GM18499 (cell line): ENCODE measurements around the gene HELLS.
"Not testable (repeated sequence)": the region's sequence is repeated elsewhere in the genome, so short reads cannot be mapped to it uniquely, and the experiment has no call there.

Source experiments
- ATAC-seq: cut with Tn5 transposase; IDR thresholded peaks from one replicate; pipeline ENCODE4 v1.9.1; 2021; ENCODE audit warnings: moderate number of reproducible peaks; ENCODE audit not compliant: insufficient read depth, unreplicated experiment

The HELLS gene

DNA sequence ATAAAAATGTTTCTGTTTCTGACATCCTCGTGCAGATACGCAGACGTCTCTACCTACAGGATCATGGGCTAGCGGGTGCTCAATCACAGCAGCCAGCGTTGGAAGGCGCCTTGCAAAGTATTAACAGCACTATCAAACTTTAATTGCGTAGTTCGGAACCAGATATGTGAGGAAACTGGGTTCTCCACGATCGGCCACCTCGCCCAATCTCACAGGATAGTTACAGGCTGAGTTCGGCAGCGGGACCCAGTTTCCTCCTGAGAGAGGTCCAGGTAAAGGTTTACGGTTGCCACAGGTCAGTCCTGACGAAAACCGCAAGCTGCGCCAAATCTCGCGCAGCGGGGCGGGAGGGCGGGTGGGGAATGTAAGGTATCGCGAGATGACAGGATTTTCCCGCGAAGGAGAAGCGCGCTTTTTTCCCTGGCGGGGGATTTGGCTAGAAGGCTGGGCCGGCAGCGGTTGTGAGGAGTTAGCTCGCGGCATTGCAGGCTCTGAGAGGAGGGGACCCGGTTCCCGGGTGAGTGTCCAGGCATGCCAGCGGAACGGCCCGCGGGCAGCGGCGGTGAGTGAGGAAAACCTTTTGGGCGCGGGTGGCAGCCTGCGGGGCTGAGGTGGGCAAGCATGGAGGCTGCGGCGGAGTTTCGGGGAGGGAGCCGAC is at the start of gene HELLS:
Gene HELLS, plus strand, starts transcription at position 398 of the 658 bp plus-strand sequence. Its CDS starts 134 bp downstream, at position 532.
- ATAC-seq: peak; percentile 50

- ATAC-seq: no peak
These were observed 49.6 kb upstream of the HELLS start for GRCh38 chr10:94496010-94496409.

- ATAC-seq: no peak
These were observed 48.9 kb upstream of the HELLS start for GRCh38 chr10:94496646-94497045.

DNA sequence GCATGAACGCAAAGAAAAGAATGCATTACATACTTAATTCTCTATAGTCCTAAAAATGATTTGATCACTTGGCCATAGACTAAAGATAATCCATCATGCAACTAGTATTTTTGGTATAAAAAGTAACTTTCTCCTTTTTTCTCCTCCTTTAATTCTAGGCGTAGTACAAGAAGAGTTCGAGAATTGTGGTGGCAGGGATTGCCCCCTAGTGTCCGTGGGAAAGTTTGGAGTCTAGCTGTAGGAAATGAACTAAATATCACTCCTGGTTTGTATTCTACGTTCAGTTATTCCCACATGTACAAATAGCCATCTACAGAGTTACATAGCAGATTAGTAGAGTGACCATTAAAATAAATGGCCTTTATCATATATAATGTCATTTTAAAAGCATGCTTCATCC is 45.5 kb upstream of the HELLS start:
- ATAC-seq: no peak

GRCh38 chr10:94521276-94522250 is 24.0 kb upstream of the HELLS start:
- no peak for ATAC-seq

DNA sequence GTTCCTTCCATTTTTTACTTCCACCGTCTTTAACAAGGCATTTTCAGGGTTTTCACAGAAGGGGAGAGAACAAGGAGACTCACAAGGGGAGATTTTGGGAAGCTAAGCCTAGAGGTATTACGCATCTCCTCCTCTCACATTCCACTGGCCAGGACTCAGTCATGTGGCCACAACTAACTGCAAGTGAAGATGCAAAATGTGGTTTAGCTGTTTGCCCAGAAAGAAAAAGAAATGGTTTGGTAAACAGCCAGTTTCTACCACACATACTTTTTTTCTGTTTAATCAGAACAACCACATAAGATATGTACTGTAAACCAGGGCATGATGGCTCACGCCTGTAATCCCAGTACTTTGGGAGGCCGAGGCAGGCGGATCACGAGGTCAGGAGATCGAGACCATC is 21.4 kb upstream of the HELLS start:
- ATAC-seq: no peak

DNA sequence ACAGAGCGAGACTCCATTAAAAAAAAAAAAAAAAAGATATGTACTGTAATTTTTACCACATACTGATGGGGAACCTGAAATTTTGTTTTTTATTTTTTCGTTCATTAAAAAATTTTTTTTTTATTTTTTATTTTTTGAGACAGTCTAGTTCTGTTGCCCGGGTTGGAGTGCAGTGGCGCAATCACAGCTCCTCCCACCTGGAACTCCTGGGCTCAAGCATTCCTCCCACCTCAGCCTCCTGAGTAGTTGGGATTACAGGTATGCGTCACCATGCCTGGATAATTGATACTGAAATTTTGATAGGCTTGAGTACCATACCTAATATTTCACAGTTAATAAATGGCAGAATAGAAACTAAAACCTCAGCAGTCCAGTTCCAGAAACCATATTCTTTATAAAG is 20.9 kb upstream of the HELLS start:
- ATAC-seq: no peak

GRCh38 chr10:94531550-94531949 is 14.0 kb upstream of the HELLS start:
- ATAC-seq: not testable (repeated sequence)

- ATAC-seq: no peak
These were observed 12.6 kb upstream of the HELLS start for GRCh38 chr10:94533027-94533426.

GRCh38 chr10:94542282-94542681 is 3.3 kb upstream of the HELLS start:
- not testable (repeated sequence) for ATAC-seq

DNA sequence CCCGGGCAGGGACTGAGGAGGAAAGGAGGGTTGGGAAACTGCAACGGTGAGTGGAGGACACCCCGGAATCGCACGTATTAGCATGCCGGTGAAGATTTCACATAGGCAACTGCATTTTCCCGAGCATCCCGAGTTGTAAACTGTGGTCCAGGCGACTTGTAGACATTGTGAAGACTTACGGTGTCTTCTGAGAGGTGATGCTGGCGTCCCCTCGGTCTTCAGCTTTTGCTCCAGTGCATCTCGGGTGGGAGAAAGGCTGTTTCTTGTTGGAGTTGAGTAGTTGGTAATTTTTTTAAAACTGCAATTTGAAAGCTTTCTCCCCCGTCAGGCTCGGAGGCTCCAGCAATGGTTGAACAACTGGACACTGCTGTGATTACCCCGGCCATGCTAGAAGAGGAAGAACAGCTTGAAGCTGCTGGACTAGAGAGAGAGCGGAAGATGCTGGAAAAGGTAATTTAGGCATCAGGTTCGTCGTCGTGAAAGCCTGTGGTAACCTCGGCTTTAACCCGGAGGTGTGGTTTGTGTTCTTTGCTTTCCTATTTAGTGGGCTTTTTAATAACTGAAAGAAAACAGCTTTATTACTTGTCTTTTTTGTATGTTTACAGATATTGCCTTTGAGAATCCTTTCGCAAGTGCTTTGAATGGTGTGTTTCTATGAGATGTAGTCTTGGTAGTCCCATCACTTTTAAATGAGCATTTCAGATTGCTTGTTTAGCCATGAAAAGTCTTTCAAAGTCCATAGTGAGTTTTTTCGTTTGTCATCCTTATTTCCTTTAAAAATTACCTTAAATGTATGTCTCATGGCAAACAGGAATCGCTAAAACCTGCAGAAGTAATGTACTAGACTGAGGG is 687 bp downstream of the HELLS start:
- no peak for ATAC-seq

DNA sequence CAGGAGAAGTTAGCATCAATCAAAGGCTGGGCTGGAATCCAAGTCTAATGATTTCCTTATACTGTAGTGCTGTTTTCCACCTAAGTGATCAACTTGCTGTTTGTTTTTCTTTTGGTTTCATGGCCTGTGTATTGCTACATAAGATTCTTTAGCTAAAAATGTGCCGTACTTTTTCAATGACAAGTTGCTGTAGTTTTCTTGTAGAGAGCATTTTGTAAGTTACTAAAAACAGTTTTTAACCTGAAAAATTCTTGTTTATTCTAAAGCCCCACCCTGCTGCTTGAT is 1.3 kb downstream of the HELLS start:
- no peak for ATAC-seq

GRCh38 chr10:94549221-94549620 is 3.6 kb downstream of the HELLS start:
- ATAC-seq: no peak

DNA sequence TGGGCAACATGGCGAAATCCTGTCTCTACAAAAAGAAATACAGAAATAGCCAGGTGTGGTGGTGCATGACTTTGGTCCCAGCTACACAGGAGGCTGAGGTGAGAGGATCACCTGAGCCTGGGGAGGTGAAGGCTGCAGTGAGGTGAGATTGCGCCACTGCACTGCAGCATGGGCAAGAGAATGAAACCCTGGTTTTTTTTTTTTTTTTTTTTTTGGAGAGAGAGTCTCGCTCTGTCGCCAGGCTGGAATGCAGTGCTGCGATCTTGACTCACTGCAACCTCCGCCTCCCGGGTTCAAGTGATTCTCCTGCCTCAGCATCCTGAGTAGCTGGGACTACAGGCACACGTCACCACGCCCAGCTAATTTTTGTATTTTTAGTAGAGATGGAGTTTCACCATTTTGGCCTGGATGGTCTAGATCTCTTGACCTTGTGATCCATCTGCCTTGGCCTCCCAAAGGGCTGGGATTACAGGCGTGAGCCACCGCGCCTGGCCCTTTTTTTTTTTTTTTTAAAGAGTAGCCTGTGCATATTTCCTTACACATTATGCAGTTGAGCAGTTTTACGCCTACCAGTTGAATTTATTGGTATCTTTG is 22.2 kb downstream of the HELLS start:
- not testable (repeated sequence) for ATAC-seq

DNA sequence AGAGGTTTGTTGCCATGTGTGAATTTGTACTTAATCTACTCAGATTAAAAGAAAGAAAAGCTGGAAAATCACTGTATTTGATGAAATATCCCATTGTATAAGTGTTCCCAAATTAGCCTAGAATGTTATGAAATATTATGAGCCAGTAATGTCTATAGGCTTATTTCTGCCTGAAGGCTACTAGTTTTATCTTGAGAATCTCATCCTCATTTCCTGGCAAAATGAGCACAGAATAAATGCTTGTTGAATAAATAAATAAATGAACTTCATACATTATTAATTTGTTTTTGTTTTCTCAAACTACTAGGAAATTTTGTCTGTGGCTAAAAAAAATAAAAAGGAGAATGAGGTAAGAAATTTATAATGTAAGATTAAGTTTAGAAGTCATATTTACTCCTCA is 25.5 kb downstream of the HELLS start:
- no peak for ATAC-seq

- ATAC-seq: no peak
These were observed 25.9 kb downstream of the HELLS start for GRCh38 chr10:94571528-94571927.

DNA sequence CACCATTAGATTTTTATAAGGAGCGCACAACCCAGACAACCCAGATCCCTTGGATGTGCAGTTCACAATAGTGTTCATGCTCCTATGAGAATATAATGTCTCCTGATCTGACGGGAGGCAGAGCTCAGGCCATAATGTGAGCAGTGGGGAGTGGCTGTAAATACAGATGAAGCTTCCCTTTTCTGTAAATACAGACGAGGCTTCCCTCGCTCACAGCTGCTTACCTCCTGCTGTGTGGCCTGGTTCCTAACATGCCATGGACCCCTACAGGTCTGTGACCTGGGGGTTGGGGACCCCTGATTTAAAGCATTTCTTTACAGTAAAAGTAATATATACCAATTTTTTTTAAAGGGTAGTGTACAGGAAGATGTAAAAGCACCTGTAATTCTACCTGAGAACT is 33.2 kb downstream of the HELLS start:
- ATAC-seq: no peak

DNA sequence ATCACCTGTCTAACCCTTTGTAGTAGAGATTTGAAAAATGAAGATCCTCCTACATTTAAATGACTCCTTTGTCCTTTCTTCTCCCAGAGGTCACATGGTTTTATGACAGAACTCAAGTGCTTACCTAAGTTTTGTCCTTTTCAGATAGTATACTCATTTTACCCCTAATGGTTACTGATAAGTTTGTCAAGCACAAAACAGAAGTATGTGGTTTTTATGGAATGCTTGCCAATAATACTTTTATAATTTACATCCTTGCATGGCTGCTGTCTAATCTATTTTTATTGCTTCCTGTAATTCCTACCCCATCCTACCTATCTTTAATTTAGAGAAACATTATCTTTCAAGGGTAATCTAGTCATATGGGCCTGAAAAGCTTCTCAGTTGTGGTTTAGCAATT is 37.5 kb downstream of the HELLS start:
- no peak for ATAC-seq

- ATAC-seq: peak; percentile 90
These were observed 46.0 kb downstream of the HELLS start for GRCh38 chr10:94591461-94592205.
